ENCODE measurements around the gene CPN2. TPM values are rescaled to one million over a fixed set of nuclear protein-coding genes. Genes with fewer than 3 reads are reported as not detected.

Gene CPN2
- total RNA-seq, 1 experiment from 2014 or later: not detected

DNA sequence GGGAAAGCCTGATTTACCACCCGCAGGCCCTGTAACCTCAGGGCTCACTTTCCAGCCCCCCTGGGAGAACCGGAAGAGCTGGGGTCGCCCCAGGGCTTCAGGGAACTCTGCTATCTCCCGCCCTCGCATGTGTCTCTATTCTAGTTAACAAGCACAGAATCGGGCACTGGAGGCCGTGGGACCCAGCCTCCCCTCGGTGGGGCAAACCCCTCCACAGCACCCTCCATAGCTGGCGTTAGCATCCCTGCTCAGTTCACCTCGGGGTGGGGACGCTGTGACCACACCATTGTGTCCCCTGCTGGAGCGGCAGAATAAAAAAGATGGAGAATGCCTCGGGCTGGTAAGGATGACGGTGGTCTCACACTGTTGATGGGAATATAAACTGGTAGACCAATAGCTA, 21.9 kb upstream of the CPN2 start:
- Histone ChIP-seq H2AK5ac (ENCODE audit: insufficient read length, low read length) (no peak overlapping the region), H3K79me1 (ENCODE audit: insufficient read depth, low read depth, low read length, poor library complexity, severe bottlenecking) (no peaks in the 10 kb centered on the region), H3K4me1 (ENCODE audit: insufficient read depth, low read length) (no peaks in the 10 kb centered on the region; the same call in 1 of the 2 replicates), H3T11ph (ENCODE audit: low read length) (no peak overlapping the region), H2BK12ac (ENCODE audit: insufficient read length, low read depth, low read length) (no peak overlapping the region), H3K27ac (ENCODE audit: insufficient read length, low read depth, low read length) (no peak overlapping the region), H3K4ac (ENCODE audit: low read depth, low read length) (no peak overlapping the region), H3K79me2 (ENCODE audit: insufficient read depth, low read length) (no peaks in the 10 kb centered on the region), H4K8ac (replicated peaks; ENCODE audit: insufficient read length, low read depth, low read length) (no peak overlapping the region), H4K5ac (ENCODE audit: insufficient read length, low read depth, low read length) (no peak overlapping the region), H2AFZ (ENCODE audit: low read length) (no peak overlapping the region), H2BK120ac (ENCODE audit: low read depth, low read length, poor library complexity, severe bottlenecking) (no peak overlapping the region), H4K91ac (ENCODE audit: insufficient read length, low read depth, low read length) (no peak overlapping the region), H3K23me2 (ENCODE audit: insufficient read length, low read depth, low read length, poor library complexity, severe bottlenecking) (no peaks in the 10 kb centered on the region), H3K14ac (ENCODE audit: insufficient read depth, low read length) (no peak overlapping the region), H3K4me2 (ENCODE audit: insufficient read depth, insufficient read length, low read length) (no peak overlapping the region), H3K23ac (ENCODE audit: insufficient read length, low read depth, low read length) (no peak overlapping the region), H3K9me3 (ENCODE audit: control insufficient read depth, low read depth, low read length) (no peaks in the 10 kb centered on the region), H2BK15ac (ENCODE audit: low read depth, low read length) (no peak overlapping the region), H3K18ac (ENCODE audit: insufficient read length, low read depth, low read length) (no peak overlapping the region), H3K9ac (ENCODE audit: extremely low read depth, insufficient read length, low read length) (no peak overlapping the region), H4K20me1 (ENCODE audit: control insufficient read depth, insufficient read depth, insufficient read length) (no peaks in the 10 kb centered on the region), H3K56ac (ENCODE audit: insufficient read length, low read depth, low read length) (no peak overlapping the region), H2BK5ac (ENCODE audit: insufficient read length, low read length) (no peak overlapping the region), H2BK20ac (ENCODE audit: low read depth, low read length, poor library complexity, severe bottlenecking) (no peak overlapping the region), H3K27me3 (ENCODE audit: insufficient read depth, low read length) (no peaks in the 10 kb centered on the region; the same call in 1 of the 2 replicates)
- no peak for TF ChIP-seq CTCF (conservative IDR thresholded peaks at IDR 0.05)
- Mint-ChIP-seq H3K4me3 (no peak overlapping the region), H3K4me1 (peaks cover 37 to 55% of the 10 kb centered on the region in 2 experiments), H3K9me3 (no peaks in the 10 kb centered on the region; a peak in 1 of 5 replicates), H3K36me3 (ENCODE audit: insufficient read depth in 1 of 3, low read depth in 3 of 3) (no peaks in the 10 kb centered on the region; a peak in 1 of 7 replicates), H3K27ac (no peak overlapping the region), H3K27me3 (ENCODE audit: low read depth) (peaks cover 22% of the 10 kb centered on the region)
- DNase-seq: no peak
- WGBS (ENCODE audit: extremely low coverage, insufficient read length, low lambda C conversion rate): no CpG with 5 or more reads among the region's 14 CpGs

All from H9 (cell line).